Mesodermal cell (in vitro differentiated cells): ENCODE measurements around the gene LLPH. TPM values are rescaled to one million over a fixed set of nuclear protein-coding genes. Genes with fewer than 3 reads are reported as not detected.
"Not testable (repeated sequence)": the region's sequence is repeated elsewhere in the genome, so short reads cannot be mapped to it uniquely, and the experiment has no call there.

ENCODE experiments used
- H3K27ac ChIP-seq: 2 replicates; pipeline ENCODE4 v1.7.0; 2013; ENCODE audit warnings: mild to moderate bottlenecking, low read depth, low read length, moderate library complexity; ENCODE audit not compliant: severe bottlenecking
- H3K36me3 ChIP-seq: 2 replicates; pipeline ENCODE4 v1.7.1; 2013; ENCODE audit warnings: mild to moderate bottlenecking, low read length, moderate library complexity; ENCODE audit not compliant: control insufficient read depth, insufficient read depth
- H3K4me1 ChIP-seq: one replicate; pipeline ENCODE4 v1.7.1; 2013; ENCODE audit warnings: mild to moderate bottlenecking, low read length; ENCODE audit not compliant: insufficient read depth, control insufficient read depth, poor library complexity, severe bottlenecking
- H3K4me3 ChIP-seq: 2 replicates; pipeline ENCODE4 v1.7.0; 2013; ENCODE audit warnings: low read length, control low read depth, mild to moderate bottlenecking; ENCODE audit not compliant: insufficient read depth, poor library complexity, severe bottlenecking; ENCODE audit errors: extremely low read depth
- H3K9me3 ChIP-seq: 2 replicates; pipeline ENCODE4 v1.7.1; 2013; ENCODE audit warnings: mild to moderate bottlenecking, low read length, moderate library complexity; ENCODE audit not compliant: control insufficient read depth
- WGBS, 2 experiments: methylation state at CpG; one replicate each; pipeline ENCODE4 v1.1.5; 2013; ENCODE audit warnings: missing lambda C conversion rate in 2 of 2; ENCODE audit not compliant: insufficient coverage in 2 of 2; 5-methylcytosine and 5-hydroxymethylcytosine counted together
- polyA plus RNA-seq, 2 experiments: library from polyadenylated mRNA; stranded (reverse); fragments of 50-300 nt; gene quantifications; one replicate each; pipeline ENCODE4 v1.2.3, GENCODE V29; 2013

LLPH gene
- polyA plus RNA-seq (2013, experiment 1 of 2), result 19.8 TPM
- polyA plus RNA-seq (2013, experiment 2 of 2), result 29.2 TPM

DNA sequence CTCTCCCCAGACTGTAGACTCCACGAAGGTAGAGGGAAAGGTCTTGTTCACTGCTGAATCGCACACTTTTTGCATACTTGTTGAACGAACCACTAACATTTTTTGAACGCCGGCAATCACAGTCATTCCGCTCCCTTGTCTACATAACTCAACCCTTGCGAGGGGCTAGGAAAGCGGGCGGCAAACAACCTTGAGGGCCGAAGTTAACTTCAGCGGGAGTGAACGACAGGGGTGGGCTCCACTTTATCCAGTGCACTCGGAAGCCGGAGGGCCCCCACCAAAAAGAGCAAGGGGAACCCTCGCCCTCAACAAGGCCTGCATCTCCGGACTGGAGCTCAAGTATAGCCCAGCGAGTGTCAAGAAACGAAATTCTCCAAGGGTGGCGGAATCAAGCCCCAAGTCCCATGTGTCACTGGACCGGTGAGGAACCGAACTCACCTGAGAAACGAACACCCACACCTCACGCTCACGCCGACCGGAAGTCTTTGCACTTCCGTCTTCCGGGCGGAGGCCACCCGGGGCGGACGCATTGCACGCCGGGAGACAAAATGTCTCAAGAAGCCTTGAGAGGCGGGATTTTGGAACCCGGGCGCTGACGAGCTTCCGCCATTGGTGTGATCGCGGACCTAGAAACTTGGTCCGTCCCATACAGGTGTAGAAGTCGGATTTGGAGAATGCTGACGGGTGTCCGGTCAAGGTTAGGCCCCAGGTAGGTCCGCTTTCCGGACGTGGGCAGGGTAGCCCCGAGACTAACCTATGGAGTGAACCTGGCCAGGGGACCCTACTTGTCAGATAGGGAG is at the start of gene LLPH:
LLPH (minus strand) TSS at position 484 of the 800 bp plus-strand sequence. CDS start 1,644 bp downstream, outside the sequence.
- 0 to 1% methylated on average over 36 to 46 of the region's 49 CpGs for WGBS, 2 experiments
- Histone ChIP-seq H3K9me3 (no peaks in the 10 kb centered on the region), H3K27ac (peak within 1 kb of the TSS; percentile 89), H3K4me1 (peaks cover 16% of the 10 kb centered on the region), H3K36me3 (peaks cover 31% of the 10 kb centered on the region), H3K4me3 (peak within 1 kb of the TSS; percentile 95)

DNA sequence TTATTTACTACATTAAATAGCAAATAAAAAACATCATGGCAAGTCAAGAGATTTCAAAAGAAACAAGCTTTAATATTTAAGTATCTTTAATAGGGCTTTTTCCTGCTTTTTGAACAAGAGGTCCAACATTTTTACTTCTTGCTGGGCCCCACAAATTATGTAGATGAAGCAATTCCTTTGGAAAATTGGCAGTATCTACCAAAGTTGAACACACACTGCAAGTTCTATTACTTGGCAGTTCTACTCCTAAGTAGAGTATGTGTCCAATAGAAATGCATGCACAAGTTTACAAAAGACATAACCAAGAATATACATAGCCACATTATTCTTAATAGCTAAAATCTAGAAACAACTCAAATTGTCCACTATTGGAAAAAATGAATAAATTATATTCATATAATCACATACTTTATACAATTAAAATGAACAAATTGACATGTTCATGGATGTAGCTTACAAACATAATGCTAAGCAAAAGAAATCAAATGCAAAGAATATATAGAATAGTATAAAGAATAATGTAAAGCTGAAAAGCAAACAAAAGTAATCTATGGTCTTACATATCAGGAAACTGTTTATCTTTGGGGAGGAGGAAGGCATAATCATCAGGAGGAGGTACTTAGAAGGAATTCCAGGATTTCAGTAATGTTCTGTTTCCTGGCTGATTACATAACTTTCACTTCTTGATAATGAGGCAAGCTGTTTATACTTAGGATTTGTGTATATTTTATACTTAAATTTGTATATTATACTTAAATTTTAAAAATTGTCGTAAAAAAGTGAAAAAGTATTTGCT is 45.8 kb upstream of the LLPH start:
- Histone ChIP-seq H3K4me1 (no peaks in the 10 kb centered on the region), H3K9me3 (no peaks in the 10 kb centered on the region), H3K27ac (no peak overlapping the region), H3K36me3 (no peaks in the 10 kb centered on the region), H3K4me3 (no peak overlapping the region)
- WGBS, 2 experiments, result no CpG with 5 or more reads among the region's 1 CpG

DNA sequence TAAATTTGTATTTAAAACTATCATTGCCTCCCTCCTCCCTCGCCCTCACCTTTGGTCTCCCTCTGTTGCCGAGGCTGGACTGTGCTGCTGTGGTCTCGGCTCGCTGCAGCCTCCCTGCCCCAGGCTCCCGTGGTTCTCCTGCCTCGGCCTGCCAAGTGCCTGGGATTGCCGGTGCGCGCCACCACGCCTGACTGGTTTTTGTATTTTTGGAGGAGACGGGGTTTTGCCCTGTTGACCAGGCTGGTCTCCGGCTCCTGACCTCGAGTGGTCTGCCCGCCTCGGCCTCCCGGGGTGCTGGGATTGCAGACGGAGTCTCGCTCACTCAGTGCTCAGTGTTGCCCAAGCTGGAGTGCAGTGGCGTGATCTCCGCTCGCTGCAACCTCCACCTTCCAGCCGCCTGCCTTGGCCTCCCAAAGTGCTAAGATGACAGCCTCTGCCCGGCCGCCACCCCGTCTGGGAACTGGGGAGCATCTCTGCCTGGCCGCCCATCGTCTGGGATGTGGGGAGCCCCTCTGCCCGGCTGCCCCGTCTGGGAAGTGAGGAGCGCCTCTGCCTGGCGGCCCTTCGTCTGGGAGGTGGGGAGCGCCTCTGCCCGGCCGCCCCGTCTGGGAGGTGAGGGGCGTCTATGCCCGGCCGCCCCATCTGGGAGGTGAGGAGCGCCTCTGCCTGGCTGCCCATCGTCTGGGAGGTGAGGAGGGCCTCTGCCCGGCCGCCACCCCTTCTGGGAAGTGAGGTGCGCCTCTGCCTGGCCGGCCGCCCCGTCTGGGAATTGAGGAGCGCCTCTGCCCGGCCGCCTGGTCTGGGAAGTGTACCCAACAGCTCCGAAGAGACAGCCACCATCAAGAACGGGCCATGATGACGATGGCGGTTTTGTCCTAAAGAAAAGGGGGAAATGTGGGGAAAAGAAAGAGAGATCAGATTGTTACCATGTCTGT is 44.1 kb upstream of the LLPH start:
- H3K36me3 ChIP-seq, H3K4me3 ChIP-seq, H3K9me3 ChIP-seq, H3K27ac ChIP-seq, H3K4me1 ChIP-seq: not testable (repeated sequence)
- 91 to 93% methylated on average over 33 to 34 of the region's 54 CpGs for WGBS, 2 experiments

DNA sequence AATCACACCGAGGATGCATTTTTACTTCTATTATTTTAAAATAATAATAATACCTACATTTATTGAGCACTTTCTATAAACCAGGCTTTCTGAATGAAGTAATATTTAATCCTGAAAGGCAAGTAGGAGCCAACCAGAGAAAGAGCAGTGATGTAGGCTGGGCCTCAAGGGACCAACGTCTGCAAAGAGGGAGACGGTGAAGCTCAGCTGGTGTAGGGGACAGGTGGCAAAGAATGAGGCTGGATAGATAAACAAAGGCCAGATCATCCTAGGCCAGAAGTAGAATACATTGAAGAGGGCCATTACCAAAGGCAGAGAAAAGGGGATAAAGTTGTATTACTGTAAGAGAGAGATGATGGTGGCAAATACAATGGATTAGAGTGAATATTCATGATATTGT is 40.1 kb upstream of the LLPH start:
- Histone ChIP-seq H3K9me3 (peaks cover 16% of the 10 kb centered on the region), H3K27ac (no peak overlapping the region), H3K4me3 (peak overlapping the region; percentile 61), H3K4me1 (peaks cover 6% of the 10 kb centered on the region), H3K36me3 (peaks cover 12% of the 10 kb centered on the region)
- 94 to 100% methylated on average over 2 of the region's 3 CpGs for WGBS, 2 experiments

DNA sequence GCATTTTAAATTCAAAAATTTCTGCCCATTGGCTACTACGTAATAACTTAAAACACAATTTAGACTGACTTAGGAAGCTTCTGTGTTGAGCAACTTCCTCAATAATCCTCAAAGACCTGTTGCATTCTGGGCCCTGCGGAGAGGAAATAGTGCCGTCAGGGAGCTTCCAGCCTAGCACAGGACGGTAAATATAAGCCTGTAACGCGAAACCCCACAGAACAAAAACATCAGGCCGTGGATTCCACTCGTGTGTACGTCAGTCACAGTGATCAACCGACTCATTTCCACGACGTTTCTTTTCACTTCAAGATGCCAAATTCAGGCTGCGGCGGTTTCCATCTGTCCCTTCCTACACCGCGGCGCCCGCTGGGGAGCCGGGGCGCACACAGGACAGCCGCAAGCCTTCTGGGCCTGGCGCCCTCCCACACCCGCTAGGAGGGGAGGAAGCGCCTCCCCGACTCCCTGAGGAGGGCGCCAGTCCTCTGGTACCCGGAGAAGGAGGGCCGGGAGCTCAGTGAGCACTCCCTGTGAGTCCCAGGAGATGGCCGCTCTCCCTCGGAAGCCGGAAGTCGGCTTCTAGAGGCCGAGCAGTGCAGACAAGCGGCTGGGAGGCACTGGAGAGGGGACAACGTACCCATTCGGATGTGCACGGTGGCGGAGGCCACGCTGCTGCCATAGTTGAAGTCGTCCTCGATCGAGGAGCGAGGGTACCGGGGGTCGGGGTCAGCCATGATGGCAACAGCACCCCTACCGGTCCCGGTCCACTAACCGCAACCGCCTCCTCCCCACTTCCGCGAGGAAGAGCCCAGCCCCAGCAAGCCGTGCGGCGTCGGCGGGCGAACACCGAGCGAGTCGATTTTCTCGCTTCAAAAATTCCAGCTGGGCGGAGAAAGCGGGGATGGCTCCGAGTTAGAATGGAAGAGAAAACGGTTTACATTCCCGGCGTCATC is 38.9 kb upstream of the LLPH start, which contains the start of gene TMBIM4:
TMBIM4 (minus strand) TSS at position 776 of the 950 bp plus-strand sequence; CDS start at position 731, 45 bp downstream.
- H3K4me1 ChIP-seq, result peaks cover 6% of the 10 kb centered on the region
- peaks cover 26% of the 10 kb centered on the region for H3K9me3 ChIP-seq
- 8 to 10% methylated on average over 45 to 52 of the region's 67 CpGs for whole genome bisulfite sequencing, 2 experiments
- peaks cover 12% of the 10 kb centered on the region for H3K36me3 ChIP-seq
- H3K27ac ChIP-seq, result peak within 1 kb of the TSS; percentile 94
- peak within 1 kb of the TSS; percentile 61 for H3K4me3 ChIP-seq

DNA sequence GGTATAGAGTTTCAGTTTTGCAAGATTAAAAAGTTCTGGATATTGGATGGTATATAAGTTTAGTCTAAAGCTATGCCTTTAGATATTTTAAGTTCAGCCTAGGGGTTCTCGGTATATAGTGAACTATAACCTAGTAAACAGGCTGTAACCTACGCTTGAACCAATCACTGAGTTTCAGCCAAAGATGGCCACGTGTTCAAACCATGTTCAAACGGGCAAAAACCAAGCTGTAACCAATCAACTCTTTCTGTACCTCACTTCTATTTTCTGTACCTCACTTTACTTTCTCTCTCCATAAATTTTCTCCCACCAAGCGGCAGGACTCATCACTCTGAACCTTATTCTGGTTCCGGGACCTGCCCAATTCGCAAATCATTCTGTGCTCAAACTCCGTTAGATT is 37.9 kb upstream of the LLPH start:
- H3K4me1 ChIP-seq, result peaks cover 6% of the 10 kb centered on the region
- peak overlapping the region; percentile 61 for H3K4me3 ChIP-seq
- H3K27ac ChIP-seq, result no peak overlapping the region
- WGBS, 2 experiments, result 94 to 96% methylated on average over 4 of the region's 8 CpGs
- peaks cover 35% of the 10 kb centered on the region for H3K9me3 ChIP-seq
- H3K36me3 ChIP-seq, result peaks cover 12% of the 10 kb centered on the region

DNA sequence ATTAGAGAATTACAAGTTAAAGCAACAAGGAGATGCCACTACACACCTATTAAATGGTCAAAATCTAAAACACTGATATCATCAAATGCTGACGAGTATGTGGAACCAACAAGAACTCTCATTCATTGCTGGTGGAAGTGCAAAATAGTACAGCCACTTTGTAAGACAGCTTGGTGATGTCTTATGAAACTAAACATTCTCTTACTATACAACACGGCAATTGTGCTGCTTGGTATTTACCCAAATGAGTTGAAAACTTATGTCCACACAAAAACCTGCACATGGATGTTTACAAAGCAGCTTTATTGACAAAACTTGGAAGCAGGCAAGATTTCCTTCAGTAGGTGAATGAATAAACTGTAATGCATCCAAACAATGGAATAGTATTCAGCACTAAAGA is 36.0 kb upstream of the LLPH start:
- Histone ChIP-seq H3K27ac (no peak overlapping the region), H3K9me3 (peaks cover 35% of the 10 kb centered on the region), H3K36me3 (peaks cover 12% of the 10 kb centered on the region), H3K4me3 (no peak overlapping the region), H3K4me1 (peaks cover 6% of the 10 kb centered on the region)
- WGBS, 2 experiments, result no CpG with 5 or more reads among the region's 2 CpGs

DNA sequence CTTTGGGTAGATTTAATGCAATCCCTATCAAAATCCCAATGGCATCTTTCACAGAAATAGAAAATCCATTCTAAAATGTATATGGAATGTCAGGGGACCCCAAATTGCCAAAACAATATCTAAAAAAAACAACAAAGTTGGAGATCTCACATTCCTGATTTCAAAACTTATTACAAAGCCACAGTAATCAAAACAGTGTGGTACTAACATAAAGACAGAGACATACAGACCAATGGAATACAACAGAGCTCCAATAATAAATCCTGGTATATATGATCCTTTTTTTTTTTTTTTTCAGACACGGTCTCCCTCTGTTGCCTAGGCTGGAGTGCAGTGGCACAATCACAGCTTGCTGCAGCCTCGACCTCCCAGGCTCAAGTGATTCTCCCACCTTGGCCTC is 34.6 kb upstream of the LLPH start:
- H3K4me1 ChIP-seq, result peaks cover 6% of the 10 kb centered on the region
- 100% methylated on average over 1 of the region's 2 CpGs; no CpG with 5 or more reads in 1 of the 2 experiments for WGBS, 2 experiments
- H3K9me3 ChIP-seq, result peaks cover 30% of the 10 kb centered on the region
- H3K4me3 ChIP-seq, result no peak overlapping the region
- H3K27ac ChIP-seq, result no peak overlapping the region
- H3K36me3 ChIP-seq, result peaks cover 23% of the 10 kb centered on the region

DNA sequence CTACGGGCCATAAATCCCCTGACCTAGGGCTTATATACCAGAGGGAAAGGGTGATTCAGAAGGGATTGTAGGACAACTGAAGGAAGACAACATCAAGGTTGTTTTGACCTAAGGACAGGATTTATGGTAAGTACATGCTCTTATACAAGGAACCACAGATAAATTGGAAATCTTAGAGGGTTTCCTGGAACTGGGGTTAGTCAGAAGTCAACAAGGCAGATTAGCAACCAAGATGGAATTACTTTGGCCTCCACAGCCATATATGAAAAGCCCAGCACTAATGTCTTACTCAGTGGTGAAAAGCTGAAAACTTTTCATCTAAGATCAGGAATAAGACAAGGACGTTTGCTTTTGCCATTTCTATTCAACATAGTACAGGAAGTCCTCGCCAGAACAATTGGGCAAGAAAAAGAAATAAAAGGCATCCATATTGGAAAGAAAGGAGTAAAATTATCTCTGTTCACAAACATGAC is 33.8 kb upstream of the LLPH start:
- Histone ChIP-seq H3K4me1 (peaks cover 6% of the 10 kb centered on the region), H3K36me3 (peaks cover 30% of the 10 kb centered on the region), H3K4me3 (no peak overlapping the region), H3K9me3 (peaks cover 30% of the 10 kb centered on the region), H3K27ac (no peak overlapping the region)
- 89 to 92% methylated on average over 1 of the region's 3 CpGs for WGBS, 2 experiments
